Measurements from ENCODE around the gene NT5E.
"Not testable (repeated sequence)": the region's sequence is repeated elsewhere in the genome, so short reads cannot be mapped to it uniquely, and the experiment has no call there.

NT5E gene

GRCh38 chr6:85449818-85450759 lies at the start of gene NT5E:
Gene NT5E, plus strand, starts transcription at chr6:85450083. Its CDS starts 57 bp downstream, at chr6:85450140.
- DNase-seq (ENCODE audit: low spot score), result peak; percentile 73

DNA sequence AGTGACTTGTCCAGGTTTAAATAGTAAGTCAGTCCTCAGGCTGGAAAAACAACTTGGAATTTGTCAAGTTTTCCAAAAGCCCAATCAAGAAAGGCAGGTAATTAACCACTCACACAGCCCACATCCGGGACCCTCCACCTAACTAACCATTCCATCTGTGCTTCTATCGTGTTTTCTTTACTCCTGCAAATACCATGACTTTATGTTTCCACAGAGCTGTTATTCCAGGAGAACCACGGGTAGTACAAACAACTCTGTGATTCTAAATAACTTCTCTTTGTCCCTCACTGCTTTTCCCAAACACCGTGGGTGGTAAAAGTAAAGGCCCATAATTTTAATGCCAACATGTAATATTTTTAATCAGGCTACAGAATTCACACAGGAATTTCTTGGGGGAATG lies 49.6 kb upstream of the NT5E start:
- DNase-seq (ENCODE audit: low spot score), result no peak

- DNase-seq (ENCODE audit: low spot score), result no peak
Observed at GRCh38 chr6:85401186-85402021, 48.5 kb upstream of the NT5E start.

GRCh38 chr6:85402071-85402470 lies 47.8 kb upstream of the NT5E start:
- DNase-seq (ENCODE audit: low spot score), result no peak

GRCh38 chr6:85402922-85403321 lies 47.0 kb upstream of the NT5E start:
- DNase-seq (ENCODE audit: low spot score), result no peak

- peak; percentile 98 for DNase-seq (ENCODE audit: low spot score)
Observed at GRCh38 chr6:85403331-85404015, 46.4 kb upstream of the NT5E start.

DNA sequence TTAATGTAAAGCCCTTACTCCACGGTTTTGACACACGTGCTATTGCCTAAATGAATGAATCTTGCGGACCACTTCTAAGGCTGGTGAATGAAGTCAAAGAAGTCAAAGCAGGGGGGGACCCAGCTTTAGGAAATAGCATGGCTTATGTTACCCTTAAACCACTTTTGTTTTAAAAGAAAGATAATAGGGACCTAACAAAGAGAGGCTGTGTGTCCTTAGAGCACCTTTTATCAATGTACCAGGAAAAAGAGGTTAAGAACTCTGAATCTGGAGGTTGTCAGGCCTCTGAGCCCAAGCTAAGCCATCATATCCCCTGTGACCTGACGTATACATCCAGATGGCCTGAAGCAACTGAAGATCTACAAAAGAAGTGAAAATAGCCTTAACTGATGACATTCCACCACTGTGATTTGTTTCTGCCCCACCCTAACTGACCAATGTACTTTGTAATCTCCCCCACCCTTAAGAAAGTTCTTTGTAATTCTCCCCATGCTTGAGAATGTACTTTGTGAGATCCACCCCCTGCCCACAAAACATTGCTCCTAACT lies 45.8 kb upstream of the NT5E start:
- not testable (repeated sequence) for DNase-seq (ENCODE audit: low spot score)

- DNase-seq (ENCODE audit: low spot score), result peak; percentile 91
Observed at GRCh38 chr6:85404564-85405174, 45.2 kb upstream of the NT5E start.

DNA sequence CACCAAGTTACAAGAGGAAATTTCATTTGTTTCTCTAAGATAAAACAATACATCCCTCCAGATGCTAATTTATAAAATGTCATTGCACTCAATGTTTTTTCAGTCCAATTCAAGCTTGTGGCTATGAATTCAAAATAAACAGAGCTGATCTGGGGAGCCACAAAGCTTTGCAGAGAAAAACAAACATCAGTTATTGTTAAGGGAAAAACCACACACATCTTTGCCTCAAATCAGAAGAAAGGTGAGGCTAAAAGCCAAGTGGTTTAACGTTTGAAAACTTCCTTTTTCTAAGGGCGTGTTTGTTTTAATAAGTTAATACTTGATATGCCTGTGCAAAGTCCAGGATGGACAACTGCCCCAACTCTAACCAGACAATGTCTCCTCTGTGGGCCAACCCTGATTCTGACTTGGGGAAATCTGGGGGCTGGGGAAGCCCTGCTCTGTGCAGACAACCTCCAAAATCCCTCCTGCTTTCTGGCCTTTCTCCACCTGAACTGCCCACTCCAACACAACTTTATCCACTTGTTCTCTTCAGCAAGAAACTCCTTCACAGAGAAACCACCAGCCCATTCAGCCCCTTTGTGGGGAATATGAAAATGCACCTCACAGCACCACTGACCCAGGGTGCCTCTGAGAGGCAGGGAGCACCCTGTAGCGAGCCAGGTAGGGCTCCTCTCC lies 44.6 kb upstream of the NT5E start:
- no peak for DNase-seq (ENCODE audit: low spot score)

- DNase-seq (ENCODE audit: low spot score), result no peak
Observed at GRCh38 chr6:85405853-85406198, 44.1 kb upstream of the NT5E start.

DNA sequence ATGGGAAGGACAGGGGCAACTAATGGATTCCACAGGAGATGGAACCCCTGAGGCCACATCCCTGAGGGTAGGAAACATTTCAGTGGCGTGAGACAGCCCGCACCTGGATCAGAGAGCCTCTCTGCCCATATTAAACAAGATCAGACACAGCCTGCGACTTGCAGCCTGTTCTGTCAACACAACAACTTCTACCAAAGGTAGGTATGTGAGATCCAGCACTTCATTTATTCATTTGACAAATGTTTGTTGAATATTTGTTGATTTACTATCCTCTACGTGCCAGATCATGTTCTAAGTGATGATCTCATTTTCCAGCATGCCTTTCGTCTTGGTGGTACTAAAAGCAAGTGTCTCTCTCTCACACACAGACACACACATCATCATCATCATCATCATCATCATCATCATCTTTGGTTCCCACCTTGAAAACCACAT lies 43.2 kb upstream of the NT5E start:
- no peak for DNase-seq (ENCODE audit: low spot score)

DNA sequence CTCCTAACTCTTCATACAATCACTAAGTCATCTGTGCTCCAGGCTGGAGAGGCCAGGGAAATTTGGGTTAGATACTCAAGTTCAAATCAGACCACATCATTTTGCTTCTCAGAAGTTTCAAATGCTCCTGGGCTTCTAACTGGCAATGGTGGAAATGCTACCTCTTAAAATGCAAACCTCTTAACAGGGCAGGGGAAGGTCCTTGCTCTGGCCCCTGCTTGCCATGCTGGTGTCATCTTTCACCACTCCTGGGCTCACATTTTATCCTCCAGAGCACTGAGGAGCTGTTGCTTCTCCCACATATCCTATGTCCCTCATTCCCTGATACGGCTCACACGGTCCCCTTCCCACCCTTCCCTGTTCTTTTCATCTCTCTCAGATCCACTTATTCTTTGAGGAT lies 41.8 kb upstream of the NT5E start:
- DNase-seq (ENCODE audit: low spot score), result no peak

DNA sequence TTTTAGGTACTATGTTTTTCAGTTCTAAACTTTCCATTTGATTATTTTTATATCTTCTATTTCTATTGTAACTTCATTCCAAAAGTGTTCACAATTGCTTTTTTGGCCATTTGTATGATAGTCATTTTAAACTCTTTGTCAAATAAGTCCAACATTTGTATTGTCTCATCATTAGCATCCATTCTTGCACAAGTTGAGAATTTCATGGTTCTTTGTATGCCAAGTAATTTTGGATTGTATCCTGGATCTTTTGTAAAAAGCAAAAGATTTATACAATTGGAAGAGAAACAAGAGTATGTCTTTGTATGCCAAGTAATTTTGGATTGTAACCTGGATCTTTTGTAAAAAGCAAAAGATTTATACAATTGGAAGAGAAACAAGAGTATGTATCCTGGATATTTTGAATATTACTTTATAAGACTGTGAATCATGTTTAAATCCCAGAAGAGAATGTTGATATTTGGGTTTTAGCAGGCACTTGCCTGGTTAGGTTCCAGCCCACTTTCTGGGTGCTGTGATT lies 36.9 kb upstream of the NT5E start:
- no peak for DNase-seq (ENCODE audit: low spot score)

- no peak for DNase-seq (ENCODE audit: low spot score)
Observed at GRCh38 chr6:85416049-85416448, 33.8 kb upstream of the NT5E start.

- no peak for DNase-seq (ENCODE audit: low spot score)
Observed at GRCh38 chr6:85416766-85417165, 33.1 kb upstream of the NT5E start.

DNA sequence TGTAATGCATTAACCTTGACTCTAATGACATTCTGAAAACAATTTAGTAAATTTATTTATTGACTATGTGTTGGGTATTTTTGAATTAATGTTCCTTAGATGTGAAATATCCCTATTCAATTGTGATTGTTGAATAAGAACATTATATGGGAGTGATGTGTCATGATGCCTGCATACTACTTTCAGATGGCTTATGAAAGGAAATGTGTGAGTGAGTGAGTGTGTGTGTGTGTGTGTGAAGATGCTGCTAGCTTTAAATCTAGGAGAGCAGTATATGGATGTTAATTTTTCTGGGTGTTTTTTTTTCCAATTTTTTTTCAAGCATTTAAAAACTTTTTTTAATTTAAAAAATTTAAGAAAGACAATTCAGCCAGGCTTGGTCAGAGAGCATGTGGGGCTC lies 32.5 kb upstream of the NT5E start:
- no peak for DNase-seq (ENCODE audit: low spot score)

DNA sequence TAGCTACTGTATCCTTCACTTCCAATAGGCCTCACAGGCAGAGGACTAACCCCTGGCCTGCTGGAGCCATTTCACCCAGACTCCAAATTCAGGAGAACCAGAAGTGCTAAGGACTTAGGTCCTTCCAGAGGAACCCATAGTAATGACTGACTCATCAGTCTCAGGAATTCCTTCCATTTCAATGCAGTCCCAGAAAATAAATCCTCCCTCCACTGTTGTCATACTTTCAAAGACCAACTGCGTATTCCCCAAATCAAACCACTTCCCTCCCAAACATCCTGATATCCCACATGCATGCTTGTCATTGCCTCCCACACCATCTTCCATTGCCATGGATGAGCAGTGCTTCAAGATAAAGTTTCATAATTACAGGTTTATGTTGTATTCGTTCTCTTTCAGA lies 31.8 kb upstream of the NT5E start:
- DNase-seq (ENCODE audit: low spot score), result peak; percentile 32

DNA sequence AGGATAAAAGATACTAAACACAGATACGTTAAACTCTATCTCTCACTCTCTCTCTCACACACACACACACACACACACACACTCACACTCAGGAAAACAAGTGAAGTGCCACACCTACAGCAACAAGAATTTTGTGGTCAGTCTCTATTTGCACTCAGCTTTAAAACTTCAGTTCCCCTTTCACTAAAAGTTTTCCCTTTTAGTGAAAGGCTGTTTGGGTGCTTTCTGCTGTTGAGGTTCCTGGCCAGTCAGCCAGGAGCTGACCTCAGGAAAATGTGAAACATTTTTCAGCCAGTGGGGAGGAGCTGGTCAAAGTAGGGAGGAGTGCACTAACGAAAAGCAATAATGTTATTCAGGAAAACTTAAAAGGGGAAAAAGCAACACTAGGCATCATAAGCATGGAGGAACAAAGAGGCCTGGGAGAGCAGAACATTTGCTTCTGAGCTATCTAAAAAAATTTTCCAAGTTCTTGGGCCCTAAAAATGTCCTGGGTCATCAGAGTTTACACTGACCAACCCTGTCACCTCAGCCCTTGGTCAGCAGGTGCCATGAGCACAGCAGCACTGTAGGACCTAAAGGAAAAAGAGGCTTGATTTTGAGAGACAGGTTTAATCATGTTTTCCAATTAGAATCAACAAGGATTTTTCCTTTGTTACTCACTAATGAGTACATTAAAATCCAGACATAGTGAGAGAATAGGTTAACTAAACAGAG lies 30.7 kb upstream of the NT5E start:
- no peak for DNase-seq (ENCODE audit: low spot score)

GRCh38 chr6:85420551-85420950 lies 29.3 kb upstream of the NT5E start:
- DNase-seq (ENCODE audit: low spot score), result no peak

- DNase-seq (ENCODE audit: low spot score), result no peak
Observed at GRCh38 chr6:85421181-85421580, 28.7 kb upstream of the NT5E start.

Data from kidney capillary endothelial cell (primary cell).